Peyer's patch (tissue), 4 donors: Measurements from ENCODE around the gene TIMM13.

Source experiments
- CTCF ChIP-seq, 6 experiments: fragments of 450-650 bp in 4 of 6; fragments of 200-600 bp in 2 of 6; sonication (generic) in 1 of 6; IDR thresholded peaks; one replicate each; pipeline ENCODE4 v1.5.1; 2017 to 2019; ENCODE audit warnings: antibody characterized with exemption in 6 of 6, mild to moderate bottlenecking in 3 of 6, moderate library complexity in 1 of 6
- POLR2A ChIP-seq, 2 donors: fragments of 450-650 bp; IDR thresholded peaks; one replicate each; pipeline ENCODE4 v1.5.1; 2017; ENCODE audit warnings: antibody characterized with exemption in 2 of 2, mild to moderate bottlenecking in 2 of 2, moderate library complexity in 2 of 2

- TF ChIP-seq CTCF (IDR thresholded peaks at IDR 0.05) (no peak), POLR2A (IDR thresholded peaks at IDR 0.05) (no peak)
Measured at GRCh38 chr19:2476451-2477140, 49.2 kb upstream of the TIMM13 start.
